ENCODE results near the gene VASH2.
"Not testable (repeated sequence)": the region's sequence is repeated elsewhere in the genome, so short reads cannot be mapped to it uniquely, and the experiment has no call there.

The VASH2 gene

GRCh38 chr1:212950243-212951125 is at the start of gene VASH2:
Gene VASH2, plus strand, starts transcription at chr1:212950541. Its CDS starts 1,002 bp downstream, at chr1:212951543.
- DNase-seq = peak in 12 of 14 donors; percentile 40 to 81 (median 48)

GRCh38 chr1:212901290-212901689 is 49.1 kb upstream of the VASH2 start:
- DNase-seq = no peak

GRCh38 chr1:212902054-212902453 is 48.3 kb upstream of the VASH2 start:
- no peak for DNase-seq

GRCh38 chr1:212903664-212904063 is 46.7 kb upstream of the VASH2 start:
- no peak for DNase-seq

GRCh38 chr1:212908071-212908470 is 42.3 kb upstream of the VASH2 start:
- DNase-seq = not testable (repeated sequence)

GRCh38 chr1:212908971-212909370 is 41.4 kb upstream of the VASH2 start:
- no peak for DNase-seq

- no peak for DNase-seq
Measured at GRCh38 chr1:212909652-212910063, 40.7 kb upstream of the VASH2 start.

DNA sequence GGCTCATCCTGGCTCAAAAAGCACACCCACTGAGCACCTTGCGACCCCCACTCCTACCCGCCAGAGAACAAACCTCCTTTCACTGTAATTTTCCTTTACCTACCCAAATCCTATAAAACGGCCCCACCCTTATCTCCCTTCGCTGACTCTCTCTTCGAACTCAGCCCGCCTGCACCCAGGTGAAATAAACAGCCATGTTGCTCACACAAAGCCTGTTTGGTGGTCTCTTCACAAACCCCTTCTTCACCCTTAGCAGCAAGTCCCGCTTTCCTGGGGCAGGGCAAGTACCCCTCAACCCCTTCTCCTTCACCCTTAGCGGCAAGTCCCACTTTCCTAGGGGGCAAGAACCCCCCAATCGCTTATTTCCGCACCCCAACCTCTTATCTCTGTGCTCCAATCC is 40.1 kb upstream of the VASH2 start:
- DNase-seq = not testable (repeated sequence)

DNA sequence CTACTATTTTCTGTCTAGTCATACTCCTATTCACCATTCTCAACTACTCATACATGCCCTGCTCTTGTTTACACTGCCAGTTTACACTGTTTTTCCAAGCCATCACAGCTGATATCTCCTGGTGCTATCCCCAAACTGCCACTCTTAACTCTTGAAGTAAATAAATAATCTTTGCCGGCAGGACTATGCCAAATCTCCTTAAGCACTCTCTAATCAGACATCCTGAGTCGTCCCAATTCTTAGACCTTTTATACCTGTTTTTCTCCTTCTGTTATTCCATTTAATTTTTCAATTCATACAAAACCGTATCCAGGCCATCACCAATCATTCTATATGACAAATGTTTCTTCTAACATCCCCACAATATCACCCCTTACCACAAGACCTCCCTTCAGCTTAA is 36.7 kb upstream of the VASH2 start:
- not testable (repeated sequence) for DNase-seq

GRCh38 chr1:212914110-212914509 is 36.2 kb upstream of the VASH2 start:
- not testable (repeated sequence) for DNase-seq

DNA sequence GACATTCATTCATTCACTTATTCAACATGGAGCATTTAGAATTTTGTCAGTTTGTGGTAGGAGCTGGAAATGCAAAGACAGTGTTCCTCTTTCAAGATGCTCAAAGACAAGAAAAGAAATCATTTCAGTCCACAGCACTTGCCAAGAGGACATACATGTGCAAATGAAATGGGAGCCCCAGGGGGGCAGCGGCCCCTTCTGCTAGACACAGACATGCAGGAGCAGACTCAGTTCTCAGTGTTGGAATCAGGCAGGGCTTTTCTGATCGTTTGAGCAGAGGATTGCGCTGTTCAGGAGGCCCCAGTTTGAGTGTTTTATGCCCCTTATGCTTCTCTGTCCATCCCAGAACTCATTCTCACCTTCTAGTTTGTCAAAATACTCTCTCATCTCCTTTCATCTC is 35.6 kb upstream of the VASH2 start:
- no peak for DNase-seq

DNA sequence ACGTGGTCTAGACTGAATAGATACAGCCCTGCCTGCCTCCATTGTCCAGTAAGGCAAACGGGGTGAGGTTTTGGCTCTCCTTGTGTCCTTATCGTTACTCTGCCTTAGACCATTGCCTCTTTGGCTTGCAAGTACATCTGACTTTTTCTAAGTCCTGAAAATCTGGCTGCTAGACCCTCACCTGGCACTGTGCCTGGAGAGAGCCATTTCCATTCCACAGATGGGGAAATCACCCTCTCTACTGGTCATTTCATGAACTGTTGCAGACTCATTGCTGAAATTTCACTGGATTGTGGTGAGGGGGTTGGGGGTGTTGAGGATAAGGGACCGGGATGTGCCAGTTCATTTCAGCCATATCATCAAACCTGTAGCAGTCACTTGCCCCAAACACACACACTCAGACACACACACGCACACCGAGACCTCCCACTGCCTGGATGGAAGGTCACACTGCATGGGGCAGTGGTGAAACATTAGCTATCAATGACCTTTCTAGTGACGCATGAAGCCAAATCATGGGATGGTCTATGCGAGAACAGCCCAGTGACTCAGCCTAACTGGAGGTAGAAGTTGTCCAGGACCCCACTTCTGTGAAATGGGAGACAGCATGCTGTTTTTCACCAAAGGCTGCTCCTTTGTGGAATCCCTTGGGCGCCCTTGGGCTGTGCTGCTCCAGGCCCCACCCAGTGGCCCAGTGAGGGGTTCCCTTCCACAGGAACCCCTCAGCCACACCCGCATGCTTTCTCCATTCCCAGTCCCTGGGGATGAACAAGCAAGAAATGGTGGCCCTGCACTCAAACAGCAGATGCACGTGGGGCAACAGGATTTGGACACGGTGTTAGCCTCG is 34.9 kb upstream of the VASH2 start:
- peak in 2 of 14 donors; percentile 12 to 33 for DNase-seq

GRCh38 chr1:212916481-212917133 is 33.7 kb upstream of the VASH2 start:
- DNase-seq = peak in 5 of 14 donors; percentile 2 to 22 (median 7)

DNA sequence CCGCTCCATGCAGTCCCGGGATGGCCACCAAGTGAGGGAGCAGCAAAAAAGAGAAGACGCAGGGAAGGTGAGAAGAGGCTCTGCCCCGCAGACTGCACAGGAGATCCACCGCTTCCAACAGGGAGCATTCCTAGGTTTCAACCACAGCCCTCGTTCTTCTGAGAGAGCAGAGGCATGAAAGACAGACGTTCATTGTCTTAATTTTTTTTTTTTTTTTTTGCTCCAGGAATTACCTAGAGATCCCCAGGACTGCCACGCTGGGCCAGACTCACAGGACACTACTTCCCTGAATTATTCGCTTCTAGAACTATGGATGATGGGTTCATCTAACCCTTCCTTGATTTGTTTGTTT is 33.2 kb upstream of the VASH2 start:
- no peak for DNase-seq

DNA sequence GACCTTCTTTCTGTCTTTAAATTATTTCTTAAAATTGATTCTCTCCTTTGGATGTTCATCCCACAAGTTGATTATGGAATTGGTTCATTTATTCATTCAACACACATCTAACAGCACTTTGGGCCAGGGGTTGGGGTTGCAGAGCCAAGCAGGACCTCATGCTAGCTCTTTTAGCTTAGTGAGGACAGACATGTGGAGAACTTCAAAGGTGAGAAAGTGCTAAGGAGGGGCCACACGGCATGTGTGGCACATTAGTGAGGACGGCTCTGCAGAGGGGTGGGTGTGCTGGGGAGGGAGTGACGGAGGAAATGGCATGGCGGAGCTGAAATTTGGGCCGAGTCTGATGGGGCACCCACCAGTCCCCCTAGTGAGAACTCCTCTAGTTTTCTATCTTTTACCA is 32.5 kb upstream of the VASH2 start:
- DNase-seq = no peak

- no peak for DNase-seq
Measured at GRCh38 chr1:212918824-212919223, 31.5 kb upstream of the VASH2 start.

DNA sequence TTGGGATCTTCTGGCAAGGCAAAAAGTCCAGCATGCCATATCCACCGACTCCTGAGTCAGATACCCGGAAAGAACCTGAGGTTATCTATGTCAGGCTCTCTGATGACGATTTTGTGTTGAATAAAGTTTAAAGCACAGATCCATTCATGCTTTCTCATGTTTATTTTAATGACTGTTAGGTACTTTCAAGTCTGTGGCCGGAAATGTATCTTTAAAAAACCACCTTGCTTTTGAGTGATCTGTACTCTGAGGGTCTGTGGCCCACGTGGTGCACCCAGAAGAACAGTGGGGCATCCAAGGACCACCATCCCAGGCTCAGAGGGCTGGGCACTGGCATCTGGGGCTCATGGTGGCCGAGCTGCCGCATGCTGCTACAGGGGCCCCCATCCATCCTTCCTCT is 30.1 kb upstream of the VASH2 start:
- DNase-seq = no peak

GRCh38 chr1:212920896-212921295 is 29.4 kb upstream of the VASH2 start:
- no peak for DNase-seq

DNA sequence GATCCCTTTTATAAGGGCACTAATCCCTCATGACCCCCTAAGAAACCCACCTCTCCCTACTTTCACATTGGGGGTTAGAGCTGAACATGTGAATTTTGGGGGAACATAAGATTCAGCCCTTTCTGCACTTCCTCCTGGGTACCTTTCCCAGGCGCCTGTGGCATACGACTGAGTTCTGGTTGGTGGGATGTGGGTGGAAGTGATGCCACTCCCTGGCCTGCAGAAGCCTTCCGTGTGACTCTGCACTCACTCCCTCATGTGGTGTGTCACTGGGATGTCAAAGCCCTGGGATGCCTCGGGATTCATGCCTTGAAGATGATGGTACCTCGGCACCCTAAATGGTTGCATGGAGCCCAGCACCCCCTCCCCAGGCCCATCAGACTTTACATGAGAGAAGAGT is 28.3 kb upstream of the VASH2 start:
- DNase-seq = no peak

GRCh38 chr1:212926372-212926771 is 24.0 kb upstream of the VASH2 start:
- DNase-seq = no peak

GRCh38 chr1:212928323-212929291 is 21.7 kb upstream of the VASH2 start:
- no peak for DNase-seq

All from C1 segment of cervical spinal cord (tissue), 14 donors.